ENCODE data around the gene HIVEP3.

DNA sequence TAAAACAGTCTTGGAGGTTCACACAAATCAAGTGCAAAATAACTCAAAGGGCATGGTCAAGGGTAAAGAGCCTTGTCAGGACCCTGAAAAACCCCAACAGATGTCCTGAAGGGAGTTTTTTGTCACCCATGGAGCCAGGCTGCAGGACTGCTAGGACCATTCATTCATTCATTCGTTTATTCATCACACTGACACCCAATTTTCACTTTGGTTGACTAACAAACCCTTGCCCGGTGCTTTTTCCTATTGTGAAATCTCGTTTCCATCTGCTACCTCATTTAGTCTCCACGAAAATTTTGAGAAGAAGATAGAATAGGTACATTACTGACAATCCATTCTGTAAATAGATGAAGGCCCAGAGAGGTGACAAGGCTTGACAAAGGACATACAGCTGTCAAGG, 216.0 kb downstream of the HIVEP3 start:
- no peak for TF ChIP-seq CTCF (IDR thresholded peaks at IDR 0.05; ENCODE audit: insufficient read depth, low read length)
- no peak for TF ChIP-seq GABPA (IDR thresholded peaks at IDR 0.05; ENCODE audit: low read depth)
- TF ChIP-seq POLR2AphosphoS5 (IDR thresholded peaks at IDR 0.05; ENCODE audit: low read depth) = no peak
- TF ChIP-seq SPI1 (IDR thresholded peaks at IDR 0.05; ENCODE audit: borderline replicate concordance, low read depth) = no peak
- TF ChIP-seq, protein P1, sequence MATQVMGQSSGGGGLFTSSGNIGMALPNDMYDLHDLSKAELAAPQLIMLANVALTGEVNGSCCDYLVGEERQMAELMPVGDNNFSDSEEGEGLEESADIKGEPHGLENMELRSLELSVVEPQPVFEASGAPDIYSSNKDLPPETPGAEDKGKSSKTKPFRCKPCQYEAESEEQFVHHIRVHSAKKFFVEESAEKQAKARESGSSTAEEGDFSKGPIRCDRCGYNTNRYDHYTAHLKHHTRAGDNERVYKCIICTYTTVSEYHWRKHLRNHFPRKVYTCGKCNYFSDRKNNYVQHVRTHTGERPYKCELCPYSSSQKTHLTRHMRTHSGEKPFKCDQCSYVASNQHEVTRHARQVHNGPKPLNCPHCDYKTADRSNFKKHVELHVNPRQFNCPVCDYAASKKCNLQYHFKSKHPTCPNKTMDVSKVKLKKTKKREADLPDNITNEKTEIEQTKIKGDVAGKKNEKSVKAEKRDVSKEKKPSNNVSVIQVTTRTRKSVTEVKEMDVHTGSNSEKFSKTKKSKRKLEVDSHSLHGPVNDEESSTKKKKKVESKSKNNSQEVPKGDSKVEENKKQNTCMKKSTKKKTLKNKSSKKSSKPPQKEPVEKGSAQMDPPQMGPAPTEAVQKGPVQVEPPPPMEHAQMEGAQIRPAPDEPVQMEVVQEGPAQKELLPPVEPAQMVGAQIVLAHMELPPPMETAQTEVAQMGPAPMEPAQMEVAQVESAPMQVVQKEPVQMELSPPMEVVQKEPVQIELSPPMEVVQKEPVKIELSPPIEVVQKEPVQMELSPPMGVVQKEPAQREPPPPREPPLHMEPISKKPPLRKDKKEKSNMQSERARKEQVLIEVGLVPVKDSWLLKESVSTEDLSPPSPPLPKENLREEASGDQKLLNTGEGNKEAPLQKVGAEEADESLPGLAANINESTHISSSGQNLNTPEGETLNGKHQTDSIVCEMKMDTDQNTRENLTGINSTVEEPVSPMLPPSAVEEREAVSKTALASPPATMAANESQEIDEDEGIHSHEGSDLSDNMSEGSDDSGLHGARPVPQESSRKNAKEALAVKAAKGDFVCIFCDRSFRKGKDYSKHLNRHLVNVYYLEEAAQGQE (IDR thresholded peaks at IDR 0.05; ENCODE audit: insufficient replicate concordance, low read depth) = no peak
